Measurements from ENCODE around the gene GALNT9. TPM values are rescaled to one million over a fixed set of nuclear protein-coding genes. Genes with fewer than 3 reads are reported as not detected.

GALNT9 gene
- total RNA-seq, 1 donor from 2014 or later: not detected

DNA sequence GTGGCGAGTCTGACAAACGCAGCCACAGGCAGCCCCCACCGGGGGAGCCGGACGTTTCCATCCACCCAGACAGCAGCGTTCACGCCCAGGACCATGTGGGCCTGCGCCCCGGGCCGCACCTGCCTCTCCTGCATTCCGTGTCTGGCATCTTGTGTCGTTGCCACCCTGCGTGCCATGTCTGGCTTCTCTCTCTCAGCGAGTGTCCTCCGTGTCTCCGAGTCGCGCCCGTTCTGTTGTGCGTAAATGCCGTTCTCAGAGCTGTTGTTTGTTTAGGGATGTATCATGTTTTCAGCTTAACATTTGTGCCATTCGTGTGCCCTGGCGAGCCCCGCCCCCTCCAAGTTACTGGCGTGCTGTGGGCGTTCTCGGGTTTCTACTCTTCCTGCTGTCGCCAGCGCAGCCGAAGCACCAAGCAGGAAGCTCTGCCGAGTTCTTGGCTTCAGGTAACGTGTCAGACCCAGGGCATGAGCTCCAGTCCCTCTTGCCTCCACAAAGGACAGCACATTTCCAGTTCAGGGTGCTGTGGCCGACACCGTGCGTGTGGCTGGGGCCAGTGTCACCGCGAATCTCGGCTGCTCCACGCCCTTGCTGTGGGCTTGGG is 150.5 kb downstream of the GALNT9 start:
- no peak for DNase-seq
- Histone ChIP-seq H3K4me1 (no peaks in the 10 kb centered on the region), H3K27ac (replicated peaks) (no peak overlapping the region), H3K27me3 (ENCODE audit: low read depth) (peaks cover 87% of the 10 kb centered on the region), H3K36me3 (no peaks in the 10 kb centered on the region), H3K9me3 (replicated peaks) (no peaks in the 10 kb centered on the region), H3K4me3 (no peak overlapping the region)
- intact Hi-C loops (cut with micrococcal nuclease): no loop called here
- TF ChIP-seq CTCF (IDR thresholded peaks at IDR 0.05; ENCODE audit: borderline replicate concordance): no peak

- H3K27me3 ChIP-seq (ENCODE audit: low read depth): peaks cover 93% of the 10 kb centered on the region
- intact Hi-C loops (cut with micrococcal nuclease): no loop called here
- H3K4me1 ChIP-seq: no peaks in the 10 kb centered on the region
- H3K36me3 ChIP-seq: no peaks in the 10 kb centered on the region
- TF ChIP-seq CTCF (IDR thresholded peaks at IDR 0.05; ENCODE audit: borderline replicate concordance): no peak
- H3K9me3 ChIP-seq (replicated peaks): no peaks in the 10 kb centered on the region
- H3K4me3 ChIP-seq: no peak overlapping the region
- DNase-seq: no peak
- no peak overlapping the region for H3K27ac ChIP-seq (replicated peaks)
Observed at GRCh38 chr12:132178316-132178715, 151.1 kb downstream of the GALNT9 start.

GRCh38 chr12:132176920-132177551 is 152.4 kb downstream of the GALNT9 start:
- H3K27me3 ChIP-seq (ENCODE audit: low read depth): peaks cover 93% of the 10 kb centered on the region
- DNase-seq: no peak
- no peaks in the 10 kb centered on the region for H3K4me1 ChIP-seq

GRCh38 chr12:132176385-132176919 is 152.9 kb downstream of the GALNT9 start:
- no peak for DNase-seq
- Histone ChIP-seq H3K9me3 (replicated peaks) (no peaks in the 10 kb centered on the region), H3K4me1 (no peaks in the 10 kb centered on the region), H3K36me3 (no peaks in the 10 kb centered on the region), H3K27me3 (ENCODE audit: low read depth) (peaks cover 93% of the 10 kb centered on the region), H3K4me3 (no peak overlapping the region), H3K27ac (replicated peaks) (no peak overlapping the region)
- intact Hi-C loops (cut with micrococcal nuclease): no loop called here
- TF ChIP-seq CTCF (IDR thresholded peaks at IDR 0.05; ENCODE audit: borderline replicate concordance): no peak

More at GRCh38 chr12:132176920-132177551, 152.4 kb downstream of the GALNT9 start:
- H3K4me3 ChIP-seq: no peak overlapping the region
- H3K9me3 ChIP-seq (replicated peaks): no peaks in the 10 kb centered on the region
- TF ChIP-seq CTCF (IDR thresholded peaks at IDR 0.05; ENCODE audit: borderline replicate concordance): no peak
- intact Hi-C loops (cut with micrococcal nuclease): no loop called here
- no peaks in the 10 kb centered on the region for H3K36me3 ChIP-seq
- H3K27ac ChIP-seq (replicated peaks): no peak overlapping the region

- no peak for TF ChIP-seq CTCF (IDR thresholded peaks at IDR 0.05; ENCODE audit: borderline replicate concordance)
- intact Hi-C loops (cut with micrococcal nuclease): no loop called here
- Histone ChIP-seq H3K9me3 (replicated peaks) (no peaks in the 10 kb centered on the region), H3K4me1 (no peaks in the 10 kb centered on the region), H3K4me3 (no peak overlapping the region), H3K27ac (replicated peaks) (no peak overlapping the region), H3K27me3 (ENCODE audit: low read depth) (peaks cover 96% of the 10 kb centered on the region), H3K36me3 (no peaks in the 10 kb centered on the region)
- DNase-seq: no peak
Observed at GRCh38 chr12:132175496-132176384, 153.6 kb downstream of the GALNT9 start.

Data from left ventricle myocardium inferior (tissue), 1 donor.